Stimulated activated CD8-positive, alpha-beta memory T cell treated with anti-CD3 and anti-CD28 coated beads, Interleukin-4, amount 100 ng/mL, for 1 hour (primary cell): ENCODE measurements around the gene HS6ST1.

Experiments
- DNase-seq, 2 donors: peaks; one replicate each; pipeline ENCODE4 v3.0.0-alpha.2; 2020; ENCODE audit warnings: low read depth in 2 of 2, low spot score in 1 of 2

HS6ST1 gene

DNA sequence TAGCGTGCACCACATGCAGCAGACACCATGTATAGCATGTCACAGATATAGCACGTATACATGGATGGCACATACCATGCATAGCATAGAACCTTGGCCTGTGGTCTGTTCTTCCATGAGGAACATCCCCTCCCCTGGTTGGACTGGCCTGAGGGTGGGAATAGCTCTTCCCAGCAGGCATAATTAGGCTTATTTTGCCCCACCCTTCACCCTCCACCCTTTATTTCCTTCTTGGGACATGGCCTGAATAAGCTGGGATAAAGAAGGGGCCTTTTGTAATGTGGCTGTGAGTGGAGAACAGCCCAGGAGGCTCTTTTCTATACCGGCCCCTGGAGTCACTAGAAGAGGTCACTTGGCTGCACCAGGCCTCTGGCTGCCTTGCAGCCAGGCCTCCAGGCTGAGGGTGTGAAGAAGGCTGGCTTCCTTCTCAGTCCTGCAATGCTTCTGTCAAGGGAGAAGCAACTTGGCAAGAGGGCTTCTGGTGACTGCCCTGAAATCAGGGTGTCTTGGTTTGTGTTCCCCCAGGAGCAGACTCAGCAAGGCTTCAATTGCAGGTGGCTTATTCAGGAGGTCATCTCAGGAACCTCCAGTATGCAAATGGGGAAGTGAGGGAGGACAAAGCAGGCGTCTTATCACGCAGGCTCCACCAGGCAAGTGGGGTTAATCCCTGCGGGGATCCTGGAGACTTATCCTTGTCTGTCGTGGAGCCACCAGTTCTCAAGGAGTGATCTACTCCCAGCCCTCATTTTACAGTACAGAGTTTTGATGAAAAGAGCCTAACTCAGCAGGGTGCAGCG, 68.2 kb downstream of the HS6ST1 start:
- no peak for DNase-seq

- DNase-seq: no peak
Observed at GRCh38 chr2:128249555-128249954, 69.1 kb downstream of the HS6ST1 start.

DNA sequence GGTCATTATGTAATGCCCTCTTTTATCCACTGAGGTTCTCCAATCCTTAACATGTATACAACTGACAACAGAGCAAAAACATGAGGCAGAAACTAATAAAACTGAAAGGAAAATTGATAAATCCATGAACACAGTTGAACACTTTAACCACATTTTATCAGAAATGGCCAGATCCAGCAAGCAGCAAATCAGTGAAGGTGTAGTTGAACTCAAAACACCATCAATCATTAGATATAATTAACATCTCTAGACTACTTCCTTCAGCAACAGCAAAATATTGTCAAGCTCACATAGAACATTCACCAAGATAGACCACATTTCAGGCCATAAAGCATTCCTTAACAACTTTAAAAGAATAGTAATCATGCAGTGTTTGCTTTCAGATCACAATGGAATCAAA, 72.9 kb downstream of the HS6ST1 start:
- no peak for DNase-seq

GRCh38 chr2:128241896-128242295, 76.8 kb downstream of the HS6ST1 start:
- no peak for DNase-seq

DNA sequence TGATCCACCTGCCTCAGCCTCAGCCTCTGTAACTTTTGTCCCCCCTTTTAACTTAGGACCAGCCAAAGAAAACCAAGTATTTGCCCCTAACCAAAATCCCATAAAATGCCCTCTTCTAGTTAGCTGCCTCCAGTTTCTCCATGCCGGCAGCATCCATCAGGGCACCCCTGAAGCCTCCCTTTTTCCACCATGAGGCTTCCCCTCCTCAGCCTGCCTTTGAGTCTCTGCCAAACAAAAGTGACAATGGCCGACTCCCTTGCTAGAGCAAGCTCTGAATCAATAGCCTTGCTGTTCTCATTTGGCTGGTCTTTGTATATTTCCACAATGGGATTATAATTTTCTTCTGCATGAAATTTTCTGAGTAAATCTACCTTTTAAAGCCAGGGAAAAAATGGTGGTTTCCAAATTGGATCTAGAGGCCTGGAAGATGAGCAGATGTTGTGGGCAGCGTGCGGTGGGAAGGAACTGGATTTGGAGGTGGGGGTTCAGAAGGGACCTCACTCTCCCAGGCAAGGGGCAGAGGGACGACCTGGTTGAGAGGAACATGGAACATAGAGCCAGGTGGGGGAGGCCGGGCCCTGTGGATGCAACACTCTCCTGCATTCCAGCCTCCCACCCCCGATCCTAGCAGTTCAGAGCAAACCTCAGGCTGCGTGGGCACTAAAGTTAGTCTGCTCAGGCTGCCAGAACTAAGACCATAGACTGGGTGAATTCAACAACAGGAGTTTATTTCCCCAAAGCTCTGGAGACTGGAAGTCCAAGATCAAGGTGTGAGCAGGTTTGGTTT, 80.6 kb downstream of the HS6ST1 start:
- DNase-seq: no peak

- no peak for DNase-seq
Observed at GRCh38 chr2:128237081-128237534, 81.6 kb downstream of the HS6ST1 start.

DNA sequence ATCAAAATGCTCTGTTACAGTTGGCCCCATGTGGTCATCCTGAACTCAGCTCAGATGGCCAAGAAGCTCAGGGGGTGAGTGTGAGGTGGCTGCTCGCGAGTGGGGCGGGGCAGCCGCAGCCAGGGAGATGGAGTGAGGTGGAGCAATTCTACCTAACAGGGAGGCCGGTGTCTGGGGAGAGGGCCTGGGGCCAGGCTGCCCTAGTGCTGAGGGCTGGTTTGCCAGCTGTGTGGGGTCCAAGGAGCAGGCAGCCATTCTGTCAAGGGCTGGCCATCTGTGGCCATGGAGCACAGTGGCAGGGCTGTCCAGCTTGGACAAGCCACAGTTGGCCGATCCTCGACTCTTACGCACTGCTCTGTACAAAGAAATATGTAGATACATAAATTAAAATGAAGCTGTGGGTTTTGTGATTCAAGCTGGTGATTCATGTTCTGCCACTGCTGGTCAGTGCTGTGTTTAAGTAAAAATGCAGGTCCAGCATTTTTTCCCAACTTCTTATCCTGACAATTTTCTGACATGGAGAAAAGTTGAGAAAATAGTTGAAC, 82.1 kb downstream of the HS6ST1 start:
- no peak for DNase-seq

GRCh38 chr2:128235581-128235980, 83.1 kb downstream of the HS6ST1 start:
- no peak for DNase-seq

- no peak for DNase-seq
Observed at GRCh38 chr2:128234613-128235012, 84.1 kb downstream of the HS6ST1 start.

- DNase-seq: no peak
Observed at GRCh38 chr2:128233790-128234395, 84.8 kb downstream of the HS6ST1 start.

DNA sequence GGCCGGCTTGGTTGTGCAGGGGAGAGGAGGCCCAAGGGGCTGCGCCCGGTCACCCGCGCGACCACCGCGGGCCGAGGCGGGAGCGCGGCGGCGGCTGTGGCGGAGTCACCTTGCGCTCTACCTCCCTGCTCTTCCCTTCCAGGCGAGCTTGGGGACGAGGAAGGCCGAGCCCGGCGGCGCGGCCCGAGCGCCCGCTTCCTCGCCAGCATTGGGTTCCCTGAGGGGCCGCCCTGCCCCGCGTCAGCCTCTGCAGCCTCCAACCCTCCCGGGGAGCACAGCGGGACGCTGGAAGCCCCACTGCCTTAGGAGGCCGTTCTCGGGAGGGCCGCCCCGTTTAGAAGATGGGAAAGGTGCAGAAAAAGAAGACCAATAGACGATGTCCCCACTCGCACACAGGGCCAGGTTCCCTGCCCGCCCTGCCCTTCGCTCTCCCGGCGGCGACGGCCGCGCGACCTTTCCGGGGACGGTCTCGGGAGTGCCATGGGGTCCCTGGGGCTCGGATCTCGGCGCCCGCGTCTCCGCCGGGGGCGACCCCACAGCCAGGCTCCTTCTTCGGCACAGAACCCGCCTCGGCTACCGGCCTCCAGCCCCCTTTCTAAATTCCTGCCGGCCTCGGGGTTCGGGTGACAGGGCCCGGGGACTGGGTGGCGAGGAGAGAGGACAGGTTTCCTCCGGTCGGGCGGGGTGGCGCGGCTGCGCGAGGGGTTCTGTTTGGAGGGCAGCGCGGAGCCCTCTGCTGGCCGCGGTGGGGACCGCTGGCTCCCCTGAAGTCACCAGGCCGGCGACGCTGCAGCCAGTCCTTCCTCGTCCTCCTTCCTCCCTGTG, 85.5 kb downstream of the HS6ST1 start:
- DNase-seq: peak; percentile 58 to 70

DNA sequence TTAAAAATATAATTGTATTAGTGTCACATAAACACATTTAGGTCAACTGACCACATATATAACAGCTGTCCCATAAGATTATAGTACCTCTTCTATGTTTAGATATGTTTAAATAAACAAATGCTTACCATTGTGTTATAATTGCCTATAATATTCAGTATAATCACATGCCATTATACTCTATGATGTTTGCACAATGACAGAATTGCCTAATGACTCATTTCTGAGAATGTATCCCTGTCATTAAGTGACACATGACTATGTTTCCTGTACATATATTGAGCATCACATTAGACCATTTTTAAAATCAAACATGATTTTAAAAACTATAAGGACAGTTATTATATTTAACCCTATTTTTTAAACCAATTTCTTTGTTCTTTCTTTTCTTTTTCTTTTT, 89.8 kb downstream of the HS6ST1 start:
- DNase-seq: no peak

- DNase-seq: no peak
Observed at GRCh38 chr2:128227862-128228261, 90.8 kb downstream of the HS6ST1 start.

DNA sequence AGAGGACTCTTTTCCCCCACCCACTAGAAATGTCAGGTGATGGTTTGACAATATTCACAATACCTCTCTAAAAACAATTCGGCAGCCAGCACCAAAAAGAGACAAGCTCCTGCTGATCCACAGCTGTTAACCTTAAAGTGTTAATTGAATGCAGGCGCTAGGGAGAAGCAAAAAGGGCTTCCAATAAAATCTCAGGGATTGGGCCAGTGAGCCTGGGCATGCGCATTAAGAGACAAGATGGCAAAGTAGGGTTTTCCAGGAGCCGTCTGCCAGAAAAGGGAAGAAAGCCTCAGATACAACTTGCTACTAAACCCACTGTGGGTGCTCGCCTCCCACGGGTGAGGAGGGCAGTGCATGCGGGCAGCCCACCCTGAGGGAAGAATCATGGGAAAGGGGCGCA, 98.8 kb downstream of the HS6ST1 start:
- no peak for DNase-seq

- no peak for DNase-seq
Observed at GRCh38 chr2:128217671-128218070, 101.0 kb downstream of the HS6ST1 start.

DNA sequence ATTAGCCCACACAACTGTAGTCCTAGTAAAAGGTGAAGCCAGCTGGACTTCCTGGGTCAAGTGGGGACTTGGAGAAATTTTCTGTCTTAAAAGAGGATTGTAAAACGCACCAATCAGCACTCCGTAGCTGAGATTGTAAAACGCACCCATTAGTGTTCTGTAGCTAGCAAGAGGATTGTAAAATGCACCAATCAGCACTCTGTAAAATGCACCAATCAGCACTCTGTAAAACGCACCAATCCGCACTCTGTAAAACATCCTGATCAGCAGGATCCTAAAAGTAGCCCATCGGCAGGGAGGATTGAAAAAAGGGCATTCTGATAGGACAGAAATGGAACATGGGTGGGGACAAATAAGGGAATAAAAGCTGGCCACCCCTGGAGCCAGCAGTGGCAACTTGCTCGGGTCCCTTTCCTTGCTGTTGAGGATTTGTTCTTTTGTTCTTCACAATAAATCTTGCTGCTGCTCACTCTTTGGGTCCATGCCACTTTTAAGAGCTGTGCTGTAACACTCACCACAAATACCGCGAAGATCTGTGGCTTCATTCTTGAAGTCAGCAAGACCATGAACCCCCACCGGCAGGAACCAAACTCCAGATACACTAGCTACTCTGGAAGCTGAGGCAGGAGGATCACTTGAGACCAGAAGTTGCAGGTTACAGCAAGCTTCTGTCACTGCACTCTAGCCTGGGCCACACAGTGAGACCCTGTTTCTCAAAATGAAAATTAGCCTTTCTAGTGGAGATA, 102.6 kb downstream of the HS6ST1 start:
- no peak for DNase-seq
